ENCODE results near the gene KYNU. TPM values are rescaled to one million over a fixed set of nuclear protein-coding genes. Genes with fewer than 3 reads are reported as not detected.

Gene KYNU
- total and polyA plus RNA-seq, 9 of the 15 experiments (the other 6 are each of a cell fraction or from before 2014, with no cell fraction given) = 2.6 to 11.6 (median 7.2) TPM

DNA sequence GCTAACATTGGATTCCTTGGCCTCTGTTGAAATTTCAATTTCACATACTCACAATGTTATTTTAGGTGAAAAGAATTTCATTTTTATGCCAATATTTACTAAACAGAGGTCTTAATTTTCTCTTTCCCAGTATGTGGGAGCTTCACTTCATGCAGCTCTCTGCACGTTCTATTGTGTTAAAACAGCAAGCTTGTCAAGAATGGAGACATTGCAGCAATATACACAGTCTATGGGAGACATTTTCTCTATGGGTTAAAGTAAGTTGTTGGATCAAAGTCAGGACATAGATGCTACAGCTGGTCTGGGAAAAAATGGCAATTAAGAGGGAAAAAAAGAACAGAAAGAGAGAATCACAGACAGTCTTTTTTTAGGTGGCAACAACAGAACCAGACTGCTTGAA is 181.4 kb downstream of the KYNU start:
- WGBS (ENCODE audit: insufficient coverage, low coverage, missing lambda C conversion rate) = 0% methylated on average over 1 of the region's 1 CpG
- H3K9me3 ChIP-seq (replicated peaks; ENCODE audit: control insufficient read depth, insufficient read depth, low read depth, low read length) = no peaks in the 10 kb centered on the region
- intact Hi-C loops (cut with micrococcal nuclease) = no loop called here
- TF ChIP-seq MYNN (IDR thresholded peaks at IDR 0.05) (no peak), MYNN (CRISPR knock-in tag; IDR thresholded peaks at IDR 0.05) (no peak), BCLAF1 (IDR thresholded peaks at IDR 0.05; ENCODE audit: borderline replicate concordance in 1 of 2, control insufficient read depth in 1 of 2, low read depth in 2 of 2, low read length in 1 of 2) (no peak), STAT5A (IDR thresholded peaks at IDR 0.05; ENCODE audit: borderline replicate concordance, low read length) (no peak), ZC3H8 (IDR thresholded peaks at IDR 0.05) (no peak), HIVEP1 (CRISPR knock-in tag; IDR thresholded peaks at IDR 0.05) (no peak), HDAC2 (IDR thresholded peaks at IDR 0.05) (no peak), HOMEZ (CRISPR knock-in tag; IDR thresholded peaks at IDR 0.05) (no peak), ZBTB9 (CRISPR knock-in tag; IDR thresholded peaks at IDR 0.05) (no peak), DIDO1 (tag; IDR thresholded peaks at IDR 0.05; ENCODE audit: low read depth) (no peak), CHAMP1 (IDR thresholded peaks at IDR 0.05) (no peak), NCOA6 (IDR thresholded peaks at IDR 0.05) (no peak), RFX1 (IDR thresholded peaks at IDR 0.05) (no peak)
- no peaks in the 10 kb centered on the region for H3K27me3 ChIP-seq (ENCODE audit: control insufficient read depth in 2 of 2, insufficient read depth in 2 of 2, low read length in 2 of 2)
- no peaks in the 10 kb centered on the region for H3K4me1 ChIP-seq (replicated peaks in 1 of 2; ENCODE audit: control insufficient read depth in 2 of 2, insufficient read depth in 2 of 2, low read length in 2 of 2)
- in situ Hi-C loops (cut with MboI) = no loop called here
- no peak overlapping the region for H2AFZ ChIP-seq (ENCODE audit: low read depth, low read length)
- H3K36me3 ChIP-seq (ENCODE audit: control insufficient read depth, insufficient read depth, low read length) = no peaks in the 10 kb centered on the region
- FAIRE-seq (no peak), DNase-seq (ENCODE audit: extremely low read depth in 1 of 4, low spot score in 3 of 4) (no peak), ATAC-seq (no peak)
- no peak overlapping the region for H3K27ac ChIP-seq (ENCODE audit: extremely low read depth, low read depth, low read length)
- no peaks in the 10 kb centered on the region for H4K20me1 ChIP-seq (replicated peaks; ENCODE audit: control insufficient read depth, insufficient read depth, low read length)
- no TSS peak for BruUV-seq (replicated peaks)
- no peak overlapping the region for H3K4me3 ChIP-seq
- no peak overlapping the region for H3K4me2 ChIP-seq (ENCODE audit: insufficient read depth, low read length)
- no peaks in the 10 kb centered on the region for H3K9me1 ChIP-seq (ENCODE audit: control insufficient read depth, insufficient read depth, low read length)
- no peak overlapping the region for H3K9ac ChIP-seq (ENCODE audit: insufficient read depth in 1 of 2, low read depth in 2 of 2, low read length in 2 of 2)
- no peaks in the 10 kb centered on the region for H3K79me2 ChIP-seq (ENCODE audit: control insufficient read depth, insufficient read depth, low read length)
- ChIA-PET CTCF (ENCODE audit: low intra/inter-chr PET ratio) (no interaction called here), POLR2A (no interaction called here)

Measured in K562 (cell line).